Measurements from ENCODE around the gene TGFB1.
"Not testable (repeated sequence)": the region's sequence is repeated elsewhere in the genome, so short reads cannot be mapped to it uniquely, and the experiment has no call there.

The TGFB1 gene

DNA sequence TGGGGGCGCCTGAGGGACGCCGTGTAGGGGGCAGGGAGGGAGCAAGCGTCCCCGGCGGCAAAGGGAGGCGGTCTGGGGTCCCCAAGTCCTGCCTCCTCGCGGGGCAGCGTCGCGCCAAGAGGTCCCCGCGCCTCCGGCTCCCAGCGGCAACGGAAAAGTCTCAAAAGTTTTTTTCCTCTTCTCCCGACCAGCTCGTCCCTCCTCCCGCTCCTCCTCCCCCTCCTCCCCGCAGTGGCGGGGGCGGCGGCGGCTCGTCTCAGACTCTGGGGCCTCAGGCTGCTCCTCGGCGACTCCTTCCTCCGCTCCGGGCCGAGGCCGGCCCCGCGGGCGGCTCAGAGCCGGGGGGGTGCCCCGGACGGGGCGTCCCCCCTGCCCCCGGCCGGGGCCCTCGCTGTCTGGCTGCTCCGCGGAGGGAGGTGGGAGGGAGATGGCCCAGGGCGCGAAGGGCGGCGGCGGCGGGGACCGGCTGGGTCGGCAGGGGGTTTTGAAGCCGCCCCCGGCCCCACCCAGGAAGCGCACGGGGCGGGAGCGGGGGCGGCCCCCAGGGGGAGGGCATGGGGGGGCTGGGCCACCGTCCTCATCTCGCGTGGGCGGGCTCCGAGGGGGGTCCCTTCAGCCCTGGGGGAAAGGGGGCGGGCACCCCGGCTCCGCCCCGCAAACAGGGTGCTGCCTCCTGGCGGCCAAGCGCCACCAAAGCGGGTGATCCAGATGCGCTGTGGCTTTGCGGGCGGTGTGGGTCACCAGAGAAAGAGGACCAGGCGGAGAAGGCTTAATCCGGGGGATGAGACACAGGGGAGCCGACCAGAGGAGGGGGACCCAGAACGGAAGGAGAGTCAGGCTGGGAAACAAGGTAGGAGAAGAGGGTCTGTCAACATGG lies at the start of gene TGFB1:
Gene TGFB1 (minus strand): TSS at position 457 of the 877 bp plus-strand sequence. CDS start 878 bp downstream, outside the sequence.
- DNase-seq, result peak; percentile 76

DNA sequence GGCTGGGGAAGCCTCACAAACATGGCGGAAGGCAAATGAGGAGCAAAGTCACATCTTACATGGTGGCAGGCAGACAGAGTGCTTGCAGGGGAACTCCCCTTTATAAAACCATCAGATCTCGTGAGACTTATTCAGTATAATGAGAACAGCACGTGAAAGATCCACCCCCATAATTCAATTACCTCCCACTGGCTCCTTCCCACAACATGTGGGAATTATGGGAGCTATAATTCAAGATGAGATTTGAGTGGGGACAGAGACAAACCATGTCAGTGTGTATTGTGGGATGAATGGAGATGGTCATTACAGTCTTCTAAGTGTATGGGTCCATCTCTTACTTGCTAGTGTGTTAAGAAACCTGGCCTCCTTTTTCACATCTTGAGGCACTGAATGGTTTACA lies 48.3 kb upstream of the TGFB1 start:
- no peak for DNase-seq

DNA sequence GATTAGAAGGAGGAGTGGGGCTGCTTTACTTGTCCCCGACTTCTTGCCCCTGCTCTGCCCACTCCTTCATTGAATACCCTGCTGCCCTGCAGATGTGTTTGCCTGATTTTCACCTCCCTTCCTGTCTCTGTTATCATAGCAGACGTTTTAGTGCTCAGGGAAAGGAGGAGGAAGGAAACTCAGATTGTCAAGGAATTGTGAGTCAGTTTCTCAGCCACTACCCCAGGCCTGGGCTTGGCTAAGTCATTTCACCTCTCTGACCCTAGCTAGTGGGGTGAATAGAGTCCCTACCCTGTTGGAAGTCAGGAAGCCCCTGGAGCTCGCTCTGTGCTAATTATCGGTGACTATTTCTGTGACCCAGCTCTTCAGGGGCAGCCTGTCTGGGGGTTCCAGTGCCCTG lies 47.8 kb upstream of the TGFB1 start:
- DNase-seq, result no peak

DNA sequence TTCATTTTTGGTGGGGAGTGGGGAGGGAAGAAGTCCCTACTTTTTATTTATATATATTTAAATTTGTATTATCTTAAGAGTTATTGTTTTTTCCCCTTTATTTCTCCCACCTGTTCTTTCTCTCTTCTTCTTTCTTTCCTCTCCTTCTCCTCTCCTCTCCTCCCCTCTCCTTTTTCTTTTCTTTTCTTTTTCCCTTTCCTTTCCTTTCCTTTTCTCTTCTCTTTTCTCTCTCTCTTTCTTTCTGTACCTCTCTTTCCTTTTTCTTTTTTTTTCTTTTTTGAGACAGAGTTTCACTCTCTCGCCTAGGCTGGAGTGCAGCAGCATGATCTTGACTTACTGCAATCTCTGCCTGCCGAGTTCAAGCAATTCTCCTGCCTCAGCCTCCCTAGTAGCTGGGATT lies 45.8 kb upstream of the TGFB1 start:
- no peak for DNase-seq

DNA sequence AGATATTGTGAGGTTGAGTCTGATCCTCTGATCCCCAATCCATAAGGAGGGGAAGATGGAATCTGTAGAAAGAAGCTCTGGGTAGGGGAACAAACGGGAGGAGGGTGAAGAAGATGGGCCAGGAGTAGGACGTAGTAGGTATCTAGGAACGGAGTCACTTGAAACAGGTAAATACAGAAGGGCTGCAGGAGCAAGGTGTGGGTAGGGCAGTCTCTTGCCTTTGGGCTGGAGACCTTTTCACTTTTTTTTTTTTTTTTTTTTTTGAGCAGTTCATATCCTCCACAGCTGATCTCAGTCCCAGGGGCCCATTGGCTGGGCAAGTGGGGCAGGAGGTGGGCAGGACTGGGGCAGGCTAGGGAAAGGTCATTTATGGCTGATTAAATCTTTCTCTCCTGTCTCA lies 45.4 kb upstream of the TGFB1 start:
- DNase-seq, result no peak

DNA sequence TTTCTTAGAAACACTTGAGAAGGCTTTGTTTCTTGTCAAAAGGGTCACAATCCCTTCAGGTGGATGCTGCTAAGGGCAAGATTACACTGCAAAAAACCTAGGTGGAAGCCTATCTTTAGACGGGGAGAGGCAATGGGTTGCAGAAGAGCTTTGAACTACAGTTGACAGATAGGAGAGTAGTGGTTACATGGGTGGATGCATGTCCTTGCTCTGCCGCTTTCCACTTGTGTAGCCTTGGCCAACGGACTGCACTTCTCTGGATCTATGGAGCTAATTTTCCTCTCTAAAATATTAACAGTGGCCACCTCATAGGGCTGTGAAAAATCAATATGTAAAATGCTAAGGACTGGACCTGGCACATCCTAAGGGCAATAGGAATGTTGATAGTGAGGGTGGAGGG lies 44.9 kb upstream of the TGFB1 start:
- no peak for DNase-seq

DNA sequence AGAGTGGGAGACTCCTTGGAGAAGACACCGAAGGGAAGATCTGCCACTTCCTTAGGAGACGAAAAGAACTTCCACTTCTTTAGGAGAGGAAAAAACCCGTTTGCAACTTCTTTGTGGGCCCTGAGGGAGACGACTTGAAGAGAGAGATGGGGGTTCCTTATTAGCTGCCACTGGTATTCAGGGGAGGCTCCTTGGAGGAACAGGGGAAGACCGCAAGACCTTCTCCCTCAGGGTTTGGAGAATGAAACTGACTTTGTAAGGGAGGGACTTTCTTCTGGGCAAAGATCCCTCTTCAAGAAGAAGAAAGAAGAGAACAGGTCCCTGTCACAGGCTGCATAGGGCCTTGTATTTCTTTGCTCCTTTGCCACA lies 44.3 kb upstream of the TGFB1 start:
- DNase-seq, result no peak

DNA sequence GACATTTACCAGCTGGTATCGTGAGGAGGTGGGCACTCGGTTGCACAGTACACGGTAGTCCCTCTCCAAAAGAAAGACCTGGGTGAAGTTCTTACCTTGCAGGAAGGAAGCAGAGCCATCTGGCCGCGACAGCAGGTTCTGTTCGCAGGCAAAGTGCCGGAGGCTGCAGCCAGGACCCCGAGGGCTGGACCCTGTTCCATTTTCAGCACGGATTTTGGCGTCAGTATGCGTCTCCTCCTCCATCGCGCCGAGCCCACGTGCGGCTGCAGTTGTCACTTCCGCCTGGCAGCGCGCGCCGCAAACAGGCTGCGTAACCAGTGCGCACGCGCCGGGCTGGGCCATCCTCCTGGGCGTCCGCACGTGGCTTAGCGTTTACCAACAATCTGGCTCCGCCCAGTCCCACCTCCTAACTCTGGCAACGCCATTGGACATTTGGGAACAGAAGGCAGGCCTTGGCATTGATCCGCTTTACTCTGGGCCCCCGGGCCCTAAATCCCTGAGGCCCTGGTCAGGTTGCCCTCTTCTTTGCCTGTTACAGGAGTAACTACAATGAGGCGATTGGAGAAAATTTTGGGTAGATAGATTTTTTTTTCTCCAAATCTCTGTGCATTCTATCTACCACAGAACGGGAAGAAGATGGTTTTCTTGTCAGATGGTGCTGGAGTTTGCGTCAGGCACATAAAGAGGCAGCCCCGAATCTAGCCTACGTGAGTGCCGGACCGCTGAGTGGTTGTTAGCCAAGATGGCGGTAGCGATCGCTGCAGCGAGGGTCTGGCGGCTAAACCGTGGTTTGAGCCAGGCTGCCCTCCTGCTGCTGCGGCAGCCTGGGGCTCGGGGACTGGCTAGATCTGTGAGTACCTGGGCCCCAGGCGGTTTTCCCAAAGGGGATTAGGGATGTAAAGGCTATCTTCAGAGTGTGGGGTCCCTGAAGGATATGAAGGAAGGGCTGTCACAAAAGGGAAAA lies 43.6 kb upstream of the TGFB1 start, which contains the start of the genes BCKDHA and EXOSC5:
Gene BCKDHA (plus strand): TSS at position 733 of the 964 bp plus-strand sequence. CDS start 10 bp downstream, at position 743.
Gene EXOSC5 (minus strand): TSS at position 274 of the 964 bp plus-strand sequence. CDS start 31 bp downstream, at position 243.
- peak; percentile 99 for DNase-seq

DNA sequence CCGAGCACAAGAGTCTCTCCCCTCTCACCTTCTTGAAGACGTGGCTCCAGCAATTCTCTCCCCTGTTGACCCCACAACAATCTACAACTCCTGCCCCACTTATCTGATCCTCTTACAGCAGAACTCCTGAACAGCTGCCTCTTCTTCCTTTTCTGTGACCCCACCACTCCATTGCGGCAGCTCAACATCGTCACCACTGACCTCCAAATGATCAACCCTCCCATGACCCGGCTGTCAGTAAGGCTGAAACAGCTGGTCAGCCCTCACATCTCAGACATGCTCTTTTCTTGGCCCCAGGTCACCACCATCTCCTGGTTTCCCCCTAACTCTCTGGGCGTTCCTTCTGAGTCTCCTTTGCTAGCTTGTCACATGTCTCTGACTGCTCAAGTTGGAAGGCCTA lies 41.6 kb upstream of the TGFB1 start:
- no peak for DNase-seq

DNA sequence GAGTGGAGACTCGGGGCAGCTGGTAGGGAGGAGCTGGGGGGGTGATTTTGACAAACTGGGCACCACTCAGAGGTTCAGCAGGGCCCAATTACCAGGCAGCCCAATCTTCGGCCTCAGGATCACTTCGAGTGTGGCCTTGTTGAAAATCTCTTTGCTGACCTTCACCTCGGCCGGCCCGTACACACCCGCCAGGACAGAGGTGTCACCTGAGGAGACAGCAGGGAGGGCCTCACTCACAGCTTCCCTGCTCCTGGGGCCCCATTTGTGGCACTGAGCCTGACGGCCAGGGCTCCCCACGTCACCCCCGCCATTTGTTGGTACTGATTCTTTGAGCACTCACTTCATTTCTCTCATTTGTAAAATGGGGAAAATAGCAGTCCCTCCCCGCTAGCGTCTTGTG lies 39.1 kb upstream of the TGFB1 start:
- no peak for DNase-seq

DNA sequence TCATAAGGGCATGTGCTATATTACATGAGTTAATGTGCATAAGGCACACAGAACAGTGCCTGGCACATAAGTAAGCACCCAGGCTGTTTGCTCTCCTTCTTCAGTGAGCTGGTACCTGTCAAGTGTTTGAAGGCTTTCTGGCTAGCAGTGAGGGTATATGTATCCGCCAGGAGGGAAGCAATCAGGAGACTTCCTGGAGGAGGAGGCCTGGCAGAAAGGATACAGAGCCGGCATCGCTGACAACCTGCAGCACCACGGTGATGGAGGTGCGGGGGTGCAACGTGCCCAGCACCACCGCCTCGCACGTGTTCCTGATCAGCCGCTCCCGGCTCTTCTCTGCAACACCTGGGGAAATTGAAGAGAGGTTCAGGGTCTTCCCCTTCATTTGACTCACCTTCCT lies 37.9 kb upstream of the TGFB1 start:
- DNase-seq, result no peak

DNA sequence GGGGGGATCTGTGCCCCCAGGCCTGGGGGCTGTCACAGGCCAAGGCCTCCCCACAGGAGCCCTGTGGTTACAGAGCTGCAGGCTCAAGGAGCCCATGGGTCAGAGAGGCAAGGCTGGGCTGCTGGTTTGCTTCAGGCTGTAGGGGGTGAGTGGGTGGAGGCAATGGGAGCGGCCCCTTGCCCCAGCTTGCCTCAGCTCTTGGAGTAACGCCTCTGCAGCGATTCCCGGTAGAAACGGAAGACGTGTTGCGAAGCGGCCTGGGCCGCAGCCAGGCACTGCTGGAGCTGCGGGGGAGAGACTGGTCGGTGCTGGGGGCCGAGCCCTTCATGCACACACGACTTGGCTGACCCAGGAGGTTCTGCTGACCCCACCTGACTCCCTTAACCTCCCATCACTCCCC lies 32.7 kb upstream of the TGFB1 start:
- no peak for DNase-seq

DNA sequence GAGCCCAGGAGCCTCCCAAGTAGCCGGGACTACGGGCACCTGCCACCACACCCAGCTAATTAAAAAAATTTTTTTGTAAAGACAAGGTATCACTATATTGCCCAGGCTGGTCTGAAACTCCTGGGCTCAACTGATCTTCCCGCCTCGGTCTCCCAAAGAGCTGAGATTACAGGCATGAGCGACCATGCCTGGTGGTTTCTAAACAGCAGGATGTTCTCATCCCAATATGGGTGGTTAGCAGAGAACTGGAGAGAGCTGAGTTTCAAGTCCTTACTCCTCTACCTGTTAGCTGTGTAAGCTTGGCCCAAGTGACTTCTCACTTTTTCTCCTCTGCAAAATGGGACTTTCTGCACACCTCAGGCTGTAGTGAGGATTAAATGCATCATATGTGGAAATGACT lies 30.6 kb upstream of the TGFB1 start:
- DNase-seq, result no peak

DNA sequence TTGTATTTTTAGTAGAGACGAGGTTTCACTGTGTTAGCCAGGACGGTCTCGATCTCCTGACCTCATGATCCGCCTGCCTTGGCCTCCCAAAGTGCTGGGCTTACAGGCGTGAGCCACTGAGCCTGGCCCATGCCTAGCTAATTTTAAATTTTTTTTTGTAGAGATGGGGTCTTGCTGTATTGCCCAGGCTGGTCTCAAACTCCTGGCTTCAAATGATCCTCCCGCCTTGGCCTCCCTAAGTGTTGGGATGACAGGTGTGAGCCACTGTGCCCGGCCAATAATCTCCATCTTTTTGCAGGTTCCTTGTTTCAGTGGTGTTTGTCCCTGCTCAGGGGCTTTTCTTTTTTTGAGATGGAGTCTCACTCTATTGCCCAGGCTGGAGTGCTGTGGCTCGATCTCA lies 27.8 kb upstream of the TGFB1 start:
- not testable (repeated sequence) for DNase-seq

DNA sequence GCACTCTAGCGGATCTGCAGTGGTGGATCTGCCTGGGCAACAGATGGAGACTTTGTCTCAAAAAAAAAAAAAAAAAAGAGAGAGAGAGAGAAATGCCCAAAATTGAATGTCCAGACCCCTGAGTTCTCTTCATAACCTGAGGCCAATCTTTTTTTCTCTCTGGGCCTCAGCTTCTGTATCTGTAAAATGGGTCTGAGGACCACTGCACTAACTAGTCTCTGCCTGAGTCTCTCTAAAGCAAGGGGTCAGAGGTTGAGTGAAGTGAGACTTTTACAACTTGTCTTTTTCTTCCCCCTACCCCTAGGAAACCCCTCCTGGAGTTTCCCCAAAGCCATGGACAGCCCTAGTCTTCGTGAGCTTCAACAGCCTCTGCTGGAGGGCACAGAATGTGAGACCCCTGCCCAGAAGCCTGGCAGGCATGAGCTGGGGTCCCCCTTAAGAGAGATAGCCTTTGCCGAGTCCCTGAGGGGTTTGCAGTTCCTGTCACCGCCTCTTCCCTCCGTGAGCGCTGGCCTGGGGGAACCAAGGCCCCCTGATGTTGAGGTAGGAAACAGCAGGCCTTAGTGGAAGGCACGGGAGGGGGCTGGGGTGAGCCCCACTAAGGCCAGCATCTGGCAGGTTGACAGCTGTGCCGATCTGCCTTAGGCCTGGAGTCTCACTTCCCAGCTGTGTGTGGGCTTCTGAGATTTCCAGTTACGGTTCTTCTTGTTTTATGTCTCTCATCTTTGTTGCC lies 24.4 kb upstream of the TGFB1 start:
- no peak for DNase-seq

DNA sequence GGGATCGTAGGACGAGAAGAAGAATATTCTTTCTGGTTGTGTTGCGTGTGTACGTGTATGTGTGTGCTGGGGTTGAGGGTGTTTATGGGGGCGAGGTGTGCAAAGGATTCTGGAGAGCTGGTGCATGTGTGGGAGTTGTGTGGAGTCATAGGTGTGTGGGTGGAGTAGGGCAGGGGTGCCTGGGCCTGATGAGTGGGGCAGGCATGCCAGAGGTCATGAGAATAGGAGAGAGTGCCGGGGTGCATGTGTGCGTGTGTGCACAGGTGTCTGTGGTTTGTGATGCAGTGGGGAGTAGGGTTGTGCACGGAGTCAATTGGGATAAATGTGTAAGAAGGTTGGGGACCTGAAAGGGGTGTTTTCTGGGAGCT lies 23.3 kb upstream of the TGFB1 start:
- DNase-seq, result no peak

DNA sequence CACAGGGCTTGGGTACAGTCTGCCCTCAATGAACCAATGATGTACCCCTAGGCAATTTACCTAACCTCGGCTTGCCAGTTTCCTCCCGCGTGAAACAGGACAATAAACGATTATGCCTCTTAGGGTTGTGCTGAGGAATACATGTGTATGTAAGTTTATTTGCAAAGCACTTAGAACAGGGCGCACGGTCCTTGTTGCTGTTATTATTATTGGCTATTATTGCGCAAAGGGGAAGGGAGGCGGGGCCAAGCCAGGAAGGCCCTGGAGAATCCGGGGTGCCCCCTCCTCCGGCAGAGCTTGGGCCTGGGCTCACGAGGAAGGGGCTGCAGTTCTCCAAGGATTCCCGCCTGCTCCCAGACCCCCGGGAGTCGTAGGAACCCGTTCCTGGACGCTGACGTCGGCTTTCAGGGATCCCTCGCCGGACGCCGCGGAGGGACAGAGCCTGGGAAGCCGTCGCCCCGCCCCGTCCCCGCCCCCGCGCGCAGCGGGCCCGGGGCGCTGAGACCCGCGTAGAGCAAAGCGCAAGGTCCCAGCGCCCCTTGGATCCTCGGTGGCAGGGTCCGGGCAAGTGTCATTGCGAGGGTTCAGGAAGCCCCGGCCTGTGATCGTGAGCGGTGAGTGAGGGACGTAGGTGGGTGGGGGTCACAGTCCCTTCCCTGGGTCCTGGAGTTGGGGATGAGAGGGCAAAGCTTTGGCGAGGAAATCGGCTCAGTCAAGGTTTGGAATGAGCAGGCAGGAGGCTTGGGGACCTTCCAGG lies 22.7 kb upstream of the TGFB1 start, which contains the start of gene TMEM91:
Gene TMEM91 (plus strand): TSS at position 293 of the 757 bp plus-strand sequence. CDS start 1,777 bp downstream, outside the sequence.
- DNase-seq, result no peak

DNA sequence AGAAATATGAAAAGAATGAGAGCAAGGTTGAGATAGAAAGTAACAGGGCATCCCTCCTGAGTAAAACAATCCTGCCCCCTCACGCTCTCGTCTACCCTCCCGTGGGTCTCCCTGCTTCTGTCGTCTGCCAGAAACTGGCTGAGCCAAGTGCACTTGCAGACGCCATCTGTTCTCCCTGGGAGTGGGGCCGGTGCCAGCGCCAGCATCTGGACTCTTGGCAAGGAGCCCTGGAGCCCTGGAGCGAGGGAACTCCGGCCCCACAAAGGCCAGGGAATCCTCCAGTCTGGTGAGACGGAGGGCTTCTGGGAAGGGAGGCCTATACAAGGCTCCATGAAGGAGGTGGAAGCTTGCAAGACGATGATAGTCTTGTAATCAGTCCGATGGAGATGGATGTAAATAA lies 20.3 kb upstream of the TGFB1 start:
- DNase-seq, result no peak

DNA sequence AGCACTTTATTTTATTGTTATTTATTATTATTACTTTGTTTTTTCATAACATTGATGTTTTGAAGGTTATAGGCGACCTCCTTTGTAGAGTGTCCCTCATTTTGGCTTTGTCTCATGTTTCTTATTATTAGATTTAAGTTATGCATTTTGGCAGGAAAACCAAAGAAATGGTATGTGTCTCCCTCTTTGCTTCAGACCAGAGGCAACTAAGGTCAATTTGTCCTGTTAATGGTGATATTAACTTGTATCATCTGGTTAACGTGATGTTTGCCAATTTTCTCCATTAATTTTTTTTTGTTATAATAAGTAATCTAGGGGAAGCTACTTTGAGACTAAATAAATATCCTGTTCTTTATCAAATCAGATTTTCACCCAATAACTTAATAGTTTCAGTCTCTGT lies 18.8 kb upstream of the TGFB1 start:
- no peak for DNase-seq

DNA sequence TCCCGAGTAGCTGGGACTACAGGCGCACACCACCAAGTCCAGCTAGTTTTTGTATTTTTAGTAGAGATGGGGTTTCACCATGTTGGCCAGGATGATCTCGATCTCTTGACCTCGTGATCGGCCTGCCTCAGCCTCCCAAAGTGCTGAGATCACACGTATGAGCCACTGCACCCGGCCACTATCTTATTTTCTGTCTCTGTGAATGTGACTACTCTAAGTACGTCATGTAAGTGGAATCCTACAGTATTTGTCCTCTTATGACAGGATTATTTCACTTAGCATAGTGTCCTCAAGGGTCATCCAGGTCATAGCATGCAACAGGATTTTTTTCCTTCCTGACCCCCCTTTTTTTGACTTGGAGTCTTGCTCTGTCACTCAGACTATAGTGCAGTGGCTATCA lies 17.8 kb upstream of the TGFB1 start:
- DNase-seq, result no peak

DNA sequence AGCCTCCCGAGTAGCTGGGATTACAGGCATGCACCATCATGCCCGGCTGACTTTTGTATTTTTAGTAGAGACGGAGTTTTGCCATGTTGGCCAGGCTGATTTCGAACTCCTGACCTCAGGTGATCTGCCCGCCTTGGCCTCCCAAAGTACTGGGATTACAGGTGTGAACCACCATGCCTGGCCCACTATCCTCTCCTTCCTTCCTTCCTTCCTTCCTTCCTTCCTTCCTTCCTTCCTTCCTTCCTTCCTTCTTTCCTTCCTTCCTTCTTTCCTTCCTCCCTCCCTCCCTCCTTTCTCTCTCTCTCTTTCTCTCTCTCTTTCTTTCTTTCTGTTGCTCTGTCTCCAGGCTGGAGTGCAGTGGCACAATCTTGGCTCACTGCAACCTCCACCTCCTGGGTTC lies 17.4 kb upstream of the TGFB1 start:
- DNase-seq, result not testable (repeated sequence)

DNA sequence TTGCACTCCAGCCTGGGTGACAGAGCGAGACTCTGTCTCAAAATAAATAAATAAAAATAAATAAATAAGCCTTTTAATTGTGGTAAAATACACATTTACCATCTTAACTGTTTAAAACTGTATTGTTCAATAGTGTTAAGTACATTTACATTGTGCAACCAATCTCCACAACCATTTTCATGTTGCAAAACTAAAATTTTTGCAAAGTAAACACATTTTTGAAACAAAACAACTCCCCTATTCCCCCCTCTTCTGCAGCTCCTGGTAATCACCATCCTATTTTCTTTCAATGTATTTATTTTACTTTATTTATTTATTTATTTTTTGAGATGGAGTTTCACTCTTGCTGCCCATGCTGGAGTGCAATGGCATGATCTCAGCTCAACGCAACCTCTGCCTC lies 16.0 kb upstream of the TGFB1 start:
- no peak for DNase-seq
